HEK293 (cell line): ENCODE measurements around the gene KRTAP10-11.

Experiments used
- CTCF ChIA-PET: fragments of 350-600 bp; formaldehyde crosslinking; extraction: SDS; loops from one replicate; lab custom pipeline; 2021; ENCODE audit warnings: antibody characterized with exemption; lab: Yijun Ruan, JAX
- POLR2A ChIA-PET: fragments of 300-600 bp; formaldehyde crosslinking; extraction: SDS; loops from one replicate; lab custom pipeline; 2020; ENCODE audit warnings: antibody characterized with exemption, inconsistent platforms; lab: Yijun Ruan, JAX
- H3K27ac ChIP-seq: fragments of 200-500 bp; sonication (Bioruptor generic); 2 replicates; pipeline ENCODE4 v1.5.1; 2014; ENCODE audit warnings: low read depth, low read length, control low read depth, inconsistent platforms; ENCODE audit errors: extremely low read depth
- H3K36me3 ChIP-seq, 2 experiments: fragments of 200-500 bp in 1 of 2; sonication (Bioruptor generic) in 1 of 2; 1 replicate in 1 of 2; 2 replicates in 1 of 2; pipeline ENCODE4 v1.5.1; 2014 to 2017; ENCODE audit warnings: inconsistent platforms in 2 of 2, low read length in 2 of 2; ENCODE audit not compliant: control insufficient read depth in 2 of 2, insufficient read depth in 1 of 2
- H3K4me1 ChIP-seq: fragments of 200-500 bp; sonication (Bioruptor generic); 2 replicates; pipeline ENCODE4 v1.5.1; 2014; ENCODE audit warnings: mild to moderate bottlenecking, low read length, inconsistent platforms; ENCODE audit not compliant: control insufficient read depth, insufficient read depth
- H3K4me3 ChIP-seq: 2 replicates; pipeline ENCODE4 v1.5.1; 2011; ENCODE audit warnings: low read depth, mild to moderate bottlenecking, control low read depth, low read length, moderate library complexity
- H3K9me3 ChIP-seq: fragments of 200-500 bp; sonication (Bioruptor generic); 2 replicates; pipeline ENCODE4 v1.5.1; 2014; ENCODE audit warnings: low read depth, low read length, inconsistent platforms; ENCODE audit not compliant: control insufficient read depth, insufficient read depth
- FEZF1 ChIP-seq: fragments of 450-650 bp; formaldehyde crosslinking; IDR thresholded peaks from 2 replicates; pipeline ENCODE4 v1.5.1; 2016; ENCODE audit warnings: missing biosample characterization, missing genetic modification characterization
- HOXD13 ChIP-seq: sonication (generic); formaldehyde crosslinking; IDR thresholded peaks from 2 replicates; pipeline ENCODE4 v1.8.0; 2022; ENCODE audit warnings: missing genetic modification reagents, borderline replicate concordance
- KLF1 ChIP-seq: fragments of 450-650 bp; formaldehyde crosslinking; IDR thresholded peaks from 2 replicates; pipeline ENCODE4 v1.5.1; 2016; ENCODE audit warnings: missing biosample characterization, missing genetic modification characterization
- REPIN1 ChIP-seq: fragments of 450-650 bp; formaldehyde crosslinking; IDR thresholded peaks from 2 replicates; pipeline ENCODE4 v1.5.1; 2017; ENCODE audit warnings: missing biosample characterization, missing genetic modification characterization, low read depth
- SETDB1 ChIP-seq: IDR thresholded peaks from one replicate; pipeline ENCODE4 v1.6.1; 2017; ENCODE audit warnings: mild to moderate bottlenecking, low read length, moderate library complexity, mixed read lengths; ENCODE audit not compliant: insufficient read length
- ZBTB10 ChIP-seq: fragments of 450-650 bp; formaldehyde crosslinking; IDR thresholded peaks from 2 replicates; pipeline ENCODE4 v1.5.1; 2016; ENCODE audit warnings: missing biosample characterization, missing genetic modification characterization
- ZFP37 ChIP-seq: fragments of 450-650 bp; formaldehyde crosslinking; IDR thresholded peaks from 2 replicates; pipeline ENCODE4 v1.5.1; 2016; ENCODE audit warnings: missing biosample characterization, missing genetic modification characterization
- ZNF121 ChIP-seq: fragments of 450-650 bp; formaldehyde crosslinking; IDR thresholded peaks from 2 replicates; pipeline ENCODE4 v1.5.1; 2016; ENCODE audit warnings: missing biosample characterization, missing genetic modification characterization
- ZNF23 ChIP-seq: fragments of 450-650 bp; formaldehyde crosslinking; IDR thresholded peaks from 2 replicates; pipeline ENCODE4 v1.5.1; 2016; ENCODE audit warnings: missing biosample characterization, missing genetic modification characterization, borderline replicate concordance
- ZNF280D ChIP-seq: fragments of 450-650 bp; formaldehyde crosslinking; IDR thresholded peaks from 2 replicates; pipeline ENCODE4 v1.5.1; 2016; ENCODE audit warnings: missing biosample characterization, missing genetic modification characterization
- ZNF404 ChIP-seq: fragments of 450-650 bp; formaldehyde crosslinking; IDR thresholded peaks from 2 replicates; pipeline ENCODE4 v1.5.1; 2017; ENCODE audit warnings: missing biosample characterization, missing genetic modification characterization
- ZNF416 ChIP-seq: fragments of 450-650 bp; formaldehyde crosslinking; IDR thresholded peaks from 2 replicates; pipeline ENCODE4 v1.5.1; 2016; ENCODE audit warnings: missing biosample characterization, missing genetic modification characterization
- ZNF510 ChIP-seq: fragments of 450-650 bp; formaldehyde crosslinking; IDR thresholded peaks from 2 replicates; pipeline ENCODE4 v1.5.1; 2018; ENCODE audit warnings: mild to moderate bottlenecking, missing genetic modification characterization, missing biosample characterization; ENCODE audit not compliant: insufficient replicate concordance
- ZNF521 ChIP-seq: fragments of 450-650 bp; formaldehyde crosslinking; IDR thresholded peaks from 2 replicates; pipeline ENCODE4 v1.5.1; 2017; ENCODE audit warnings: missing biosample characterization, mild to moderate bottlenecking, missing genetic modification characterization
- ZNF561 ChIP-seq: fragments of 450-650 bp; IDR thresholded peaks from 2 replicates; pipeline ENCODE4 v1.5.1; 2018; ENCODE audit warnings: missing biosample characterization, missing genetic modification characterization, borderline replicate concordance
- ZNF580 ChIP-seq: fragments of 450-650 bp; formaldehyde crosslinking; IDR thresholded peaks from 2 replicates; pipeline ENCODE4 v1.5.1; 2016; ENCODE audit warnings: missing biosample characterization, missing genetic modification characterization
- ZNF654 ChIP-seq: fragments of 450-650 bp; formaldehyde crosslinking; IDR thresholded peaks from 2 replicates; pipeline ENCODE4 v1.5.1; 2016; ENCODE audit warnings: low read depth, missing biosample characterization, missing genetic modification characterization
- ZNF660 ChIP-seq: fragments of 450-650 bp; IDR thresholded peaks from 2 replicates; pipeline ENCODE4 v1.5.1; 2018; ENCODE audit warnings: missing biosample characterization, mild to moderate bottlenecking, missing genetic modification characterization
- ZNF777 ChIP-seq: fragments of 450-650 bp; formaldehyde crosslinking; IDR thresholded peaks from 2 replicates; pipeline ENCODE4 v1.5.1; 2017; ENCODE audit warnings: missing biosample characterization, missing genetic modification characterization, borderline replicate concordance
- ZNF792 ChIP-seq: fragments of 450-650 bp; formaldehyde crosslinking; IDR thresholded peaks from 2 replicates; pipeline ENCODE4 v1.5.1; 2016; ENCODE audit warnings: missing biosample characterization, missing genetic modification characterization
- ZNF837 ChIP-seq: fragments of 450-650 bp; formaldehyde crosslinking; IDR thresholded peaks from 2 replicates; pipeline ENCODE4 v1.5.1; 2016; ENCODE audit warnings: missing biosample characterization, missing genetic modification characterization
- ZSCAN16 ChIP-seq: fragments of 450-650 bp; formaldehyde crosslinking; IDR thresholded peaks from 2 replicates; pipeline ENCODE4 v1.5.1; 2016; ENCODE audit warnings: missing biosample characterization, missing genetic modification characterization
- ZSCAN23 ChIP-seq: fragments of 450-650 bp; formaldehyde crosslinking; IDR thresholded peaks from 2 replicates; pipeline ENCODE4 v1.5.1; 2016; ENCODE audit warnings: missing biosample characterization, missing genetic modification characterization

The KRTAP10-11 gene

GRCh38 chr21:44691686-44692085 is 45.5 kb downstream of the KRTAP10-11 start:
- H3K27ac ChIP-seq, result no peak overlapping the region
- CTCF ChIA-PET, result interaction anchor here (1.1 kb wide), 1 partner anchor 181 kb away, joined by 4 read pairs; no protein-coding TSS in a partner anchor
- no peaks in the 10 kb centered on the region for H3K4me1 ChIP-seq
- H3K36me3 ChIP-seq, result no peaks in the 10 kb centered on the region
- TF ChIP-seq ZNF580 (tag by site-specific recombination), result no peak
- TF ChIP-seq ZNF404 (tag by site-specific recombination), result no peak
- no peak for TF ChIP-seq KLF1 (tag by site-specific recombination)
- TF ChIP-seq ZFP37 (tag by site-specific recombination), result no peak
- TF ChIP-seq ZSCAN23, result no peak
- TF ChIP-seq ZNF121, result no peak
- no peak for TF ChIP-seq ZNF521 (tag by site-specific recombination)
- no peak for TF ChIP-seq FEZF1
- TF ChIP-seq ZNF23 (tag by site-specific recombination), result no peak
- no peak for TF ChIP-seq ZNF792
- no peak for TF ChIP-seq REPIN1 (tag by site-specific recombination)
- TF ChIP-seq ZSCAN16, result no peak
- no peak for TF ChIP-seq ZNF660 (tag by site-specific recombination)
- TF ChIP-seq ZNF837 (tag by site-specific recombination), result no peak
- TF ChIP-seq ZNF561, result no peak
- no peak for TF ChIP-seq ZNF510 (tag by site-specific recombination)
- TF ChIP-seq ZNF416, result no peak
- no peak for TF ChIP-seq ZNF777
- POLR2A ChIA-PET, result interaction anchor here (0.6 kb wide), 1 partner anchor 93 kb away, joined by 3 read pairs; no protein-coding TSS in a partner anchor
- H3K4me3 ChIP-seq, result no peak overlapping the region
- H3K9me3 ChIP-seq, result no peaks in the 10 kb centered on the region; the same call in none of the 2 replicates

- Histone ChIP-seq H3K4me3 (no peak overlapping the region), H3K27ac (no peak overlapping the region), H3K4me1 (no peaks in the 10 kb centered on the region), H3K36me3 (no peaks in the 10 kb centered on the region), H3K9me3 (no peaks in the 10 kb centered on the region; the same call in none of the 2 replicates)
- CTCF ChIA-PET, result interaction anchor here (0.6 kb wide), 1 partner anchor 260 kb away, joined by 3 read pairs; no protein-coding TSS in a partner anchor
- POLR2A ChIA-PET, result no interaction called here
- no peak for TF ChIP-seq ZBTB10 (tag by site-specific recombination)
- no peak for TF ChIP-seq HOXD13 (CRISPR knock-in tag)
- TF ChIP-seq SETDB1, result peak; percentile 69
- peak; percentile 83; the same call in 1 of the 2 replicates for TF ChIP-seq ZNF280D (tag by site-specific recombination)
- no peak for TF ChIP-seq ZNF654
These were observed 46.7 kb downstream of the KRTAP10-11 start for GRCh38 chr21:44692798-44693512.
